ENCODE data around the gene OR4N2.
"Not testable (repeated sequence)": the region's sequence is repeated elsewhere in the genome, so short reads cannot be mapped to it uniquely, and the experiment has no call there.

OR4N2 gene

DNA sequence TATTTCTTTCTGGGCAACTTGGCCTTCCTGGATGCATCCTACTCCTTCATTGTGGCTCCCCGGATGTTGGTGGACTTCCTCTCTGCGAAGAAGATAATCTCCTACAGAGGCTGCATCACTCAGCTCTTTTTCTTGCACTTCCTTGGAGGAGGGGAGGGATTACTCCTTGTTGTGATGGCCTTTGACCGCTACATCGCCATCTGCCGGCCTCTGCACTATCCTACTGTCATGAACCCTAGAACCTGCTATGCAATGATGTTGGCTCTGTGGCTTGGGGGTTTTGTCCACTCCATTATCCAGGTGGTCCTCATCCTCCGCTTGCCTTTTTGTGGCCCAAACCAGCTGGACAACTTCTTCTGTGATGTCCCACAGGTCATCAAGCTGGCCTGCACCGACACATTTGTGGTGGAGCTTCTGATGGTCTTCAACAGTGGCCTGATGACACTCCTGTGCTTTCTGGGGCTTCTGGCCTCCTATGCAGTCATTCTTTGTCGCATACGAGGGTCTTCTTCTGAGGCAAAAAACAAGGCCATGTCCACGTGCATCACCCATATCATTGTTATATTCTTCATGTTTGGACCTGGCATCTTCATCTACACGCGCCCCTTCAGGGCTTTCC is 24.2 kb downstream of the OR4N2 start:
- DNase-seq (ENCODE audit: low read depth); H3K4me3 ChIP-seq (ENCODE audit: low read depth, low read length): not testable (repeated sequence)

DNA sequence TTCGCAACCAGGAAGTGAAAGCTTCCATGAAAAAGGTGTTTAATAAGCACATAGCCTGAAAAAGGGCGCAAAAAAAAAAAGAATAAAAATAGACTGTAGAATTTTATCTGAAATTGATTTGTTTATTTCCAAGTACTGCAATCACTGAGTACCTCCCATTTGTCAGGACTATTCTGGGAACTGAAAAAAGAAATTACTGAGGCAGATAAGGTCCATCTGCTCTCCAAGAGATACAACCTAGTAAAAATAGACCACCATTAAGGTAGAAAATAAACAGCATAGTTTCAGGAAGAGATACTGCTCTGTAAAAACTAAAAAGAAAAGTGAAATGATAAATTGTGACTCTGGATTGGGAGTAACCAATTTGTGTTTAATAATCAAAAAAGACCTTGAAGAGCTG is 24.7 kb downstream of the OR4N2 start:
- H3K4me3 ChIP-seq (ENCODE audit: low read depth, low read length), result no peak overlapping the region
- no peak for DNase-seq (ENCODE audit: low read depth)

DNA sequence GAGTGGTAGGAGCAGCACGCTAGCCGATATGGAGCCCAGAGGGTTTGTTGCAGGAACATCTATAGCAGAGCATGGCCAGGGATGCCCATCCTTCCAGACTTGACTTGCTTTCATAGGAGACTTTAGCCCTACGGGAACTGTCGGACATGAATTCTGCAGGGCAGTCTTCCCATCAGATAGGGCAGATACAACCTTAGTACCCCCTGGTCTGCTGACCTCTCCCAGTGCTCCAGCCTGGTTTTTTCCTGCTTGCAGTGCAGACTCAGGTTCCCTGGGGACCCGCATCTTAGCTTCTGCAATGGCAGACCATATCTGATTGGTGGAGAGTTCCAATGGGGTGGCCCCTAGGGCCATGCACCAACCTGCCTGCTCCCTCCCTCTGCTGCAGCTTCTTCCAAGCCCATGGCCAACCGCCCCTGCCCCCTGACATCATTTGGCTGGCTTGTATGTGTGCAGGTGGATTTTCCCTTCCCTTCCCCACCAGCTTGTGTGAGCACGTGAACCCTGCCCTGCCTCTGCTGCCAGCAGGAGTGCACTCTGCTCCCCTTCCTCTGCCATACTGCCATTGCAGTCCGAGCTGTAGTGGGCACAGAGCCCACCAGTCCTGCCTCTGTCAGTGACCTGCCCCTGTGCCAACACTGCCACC is 30.8 kb downstream of the OR4N2 start:
- DNase-seq (ENCODE audit: low read depth); H3K4me3 ChIP-seq (ENCODE audit: low read depth, low read length): not testable (repeated sequence)

DNA sequence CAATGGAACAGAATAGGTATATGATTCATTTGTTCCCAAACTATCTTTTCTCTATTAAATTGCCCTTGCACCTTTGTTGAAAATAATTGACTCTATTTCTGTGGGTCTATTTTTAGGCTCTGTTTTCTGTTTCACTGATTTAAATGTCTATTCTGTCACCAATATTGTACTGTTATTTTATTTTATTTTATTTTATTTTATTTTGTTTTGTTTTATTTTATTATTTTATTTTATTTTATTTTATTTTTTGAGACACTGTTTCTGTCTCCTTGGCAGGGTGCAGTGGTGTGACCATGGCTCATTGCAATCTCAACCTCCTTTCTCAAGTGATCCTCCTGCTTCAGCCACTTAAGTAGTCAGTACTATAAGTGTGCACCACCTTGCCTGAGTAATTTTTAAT is 34.9 kb downstream of the OR4N2 start:
- H3K4me3 ChIP-seq (ENCODE audit: low read depth, low read length), result no peak overlapping the region
- no peak for DNase-seq (ENCODE audit: low read depth)

DNA sequence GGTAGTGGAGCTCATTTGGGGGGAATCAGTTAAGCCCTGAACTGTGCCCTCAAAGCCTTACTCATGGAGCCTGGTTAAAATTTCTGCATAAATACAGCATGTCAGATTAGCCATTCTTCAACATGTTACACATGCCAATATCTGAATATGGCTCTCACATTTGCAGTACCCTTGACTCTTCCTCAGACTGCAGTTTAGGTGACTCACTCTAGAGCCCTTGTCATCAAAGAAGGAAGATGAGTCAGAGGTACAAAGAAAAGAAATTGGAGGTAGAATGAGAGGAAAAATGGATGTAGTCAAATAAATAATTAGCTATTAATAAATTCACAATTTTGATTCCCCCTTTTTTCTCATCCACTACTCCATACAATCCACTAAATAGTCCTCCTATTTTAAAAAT is 47.8 kb downstream of the OR4N2 start:
- H3K4me3 ChIP-seq (ENCODE audit: low read depth, low read length), result no peak overlapping the region
- DNase-seq (ENCODE audit: low read depth), result no peak

DNA sequence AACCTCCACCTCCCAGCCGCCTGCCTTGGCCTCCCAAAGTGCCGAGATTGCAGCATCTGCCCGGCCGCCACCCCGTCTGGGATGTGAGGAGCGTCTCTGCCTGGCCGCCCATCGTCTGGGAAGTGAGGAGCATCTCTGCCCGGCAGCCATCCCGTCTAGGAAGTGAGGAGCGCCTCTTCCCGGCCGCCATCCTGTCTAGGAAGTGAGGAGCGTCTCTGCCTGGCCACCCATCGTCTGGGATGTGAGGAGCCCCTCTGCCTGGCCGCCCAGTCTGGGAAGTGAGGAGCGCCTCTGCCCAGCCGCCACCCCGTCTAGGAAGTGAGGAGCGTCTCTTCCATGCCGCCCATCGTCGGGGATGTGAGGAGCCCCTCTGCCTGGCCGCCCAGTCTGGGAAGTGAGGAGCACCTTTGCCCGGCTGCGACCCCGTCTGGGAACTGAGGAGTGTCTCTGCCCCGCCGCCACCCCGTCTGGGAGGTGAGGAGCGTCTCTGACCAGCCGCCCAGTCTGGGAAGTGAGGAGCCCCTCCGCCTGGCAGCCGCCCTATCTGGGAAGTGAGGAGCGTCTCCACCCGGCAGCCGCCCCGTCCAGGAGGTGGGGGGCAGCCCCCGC is 62.6 kb downstream of the OR4N2 start:
- DNase-seq (ENCODE audit: low read depth); H3K4me3 ChIP-seq (ENCODE audit: low read depth, low read length): not testable (repeated sequence)

DNA sequence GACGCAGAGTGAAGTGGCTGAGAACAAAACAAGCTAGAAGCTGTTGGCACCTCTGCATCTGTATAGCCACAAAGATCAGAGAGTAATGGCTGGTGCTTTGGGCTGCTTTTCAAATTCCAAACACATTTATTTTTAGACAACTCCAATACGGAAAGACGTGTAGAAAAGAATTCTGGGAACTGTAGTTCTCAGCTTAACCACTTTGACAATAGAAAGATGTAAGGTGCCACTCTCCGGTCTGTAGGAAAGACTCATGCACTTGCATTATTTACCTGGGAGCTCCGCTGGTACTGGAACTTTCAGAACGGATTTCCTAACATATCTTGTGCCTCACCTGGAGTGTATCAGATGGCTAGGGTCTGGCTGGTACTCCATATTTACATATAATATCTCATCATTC is 69.6 kb downstream of the OR4N2 start:
- H3K4me3 ChIP-seq (ENCODE audit: low read depth, low read length), result no peak overlapping the region
- no peak for DNase-seq (ENCODE audit: low read depth)

DNA sequence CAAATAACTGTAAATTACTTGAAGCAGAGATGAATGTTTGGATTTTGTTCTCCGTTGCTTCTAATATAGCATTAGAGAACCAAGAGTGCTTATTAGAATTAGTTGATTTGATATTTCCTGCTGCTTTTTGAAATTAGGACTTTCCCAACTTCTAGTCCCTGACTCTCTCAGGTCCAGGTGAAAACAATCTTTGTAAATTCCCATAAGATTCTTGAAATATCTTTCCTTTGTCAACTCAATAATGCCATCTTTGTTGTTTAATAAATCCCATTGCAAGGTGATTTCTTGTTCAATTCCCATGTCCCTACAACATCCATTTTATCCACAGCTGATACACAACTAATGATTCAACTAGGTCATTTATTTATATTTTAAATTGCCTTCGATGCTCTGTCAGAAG is 71.3 kb downstream of the OR4N2 start, which contains the start of gene OR4K2:
Gene OR4K2 (plus strand): TSS at position 301 of the 400 bp plus-strand sequence. CDS start 1,126 bp downstream, outside the sequence.
- DNase-seq (ENCODE audit: low read depth), result no peak
- no peak within 1 kb of the TSS for H3K4me3 ChIP-seq (ENCODE audit: low read depth, low read length)

DNA sequence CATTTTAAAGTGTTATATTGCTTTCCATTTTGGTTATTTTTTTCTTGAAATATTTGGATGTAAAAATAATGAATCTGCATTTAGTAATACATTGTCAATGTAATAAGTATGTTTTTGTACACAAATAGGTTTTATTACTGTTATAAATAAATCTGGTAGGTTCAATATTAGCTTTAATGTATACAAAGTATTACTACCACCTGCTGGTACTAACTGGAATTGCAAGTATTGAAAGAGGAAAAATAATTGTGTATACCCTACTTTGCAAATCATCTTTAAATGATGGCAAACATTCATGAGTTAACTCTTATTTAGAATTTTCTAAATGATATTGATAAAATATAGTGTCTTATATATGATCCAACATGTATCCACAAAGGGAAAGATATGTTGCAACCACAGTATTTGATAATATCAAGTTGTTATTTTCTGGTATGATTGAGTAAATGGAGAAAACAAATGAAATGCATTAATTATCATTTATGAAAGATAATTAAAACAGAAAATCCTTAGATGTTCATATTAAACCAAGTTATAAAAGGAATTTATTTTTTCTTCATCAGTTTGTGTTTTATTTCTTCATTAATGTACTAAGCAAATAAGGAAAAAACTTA is 74.6 kb downstream of the OR4N2 start:
- DNase-seq (ENCODE audit: low read depth), result no peak
- no peak overlapping the region for H3K4me3 ChIP-seq (ENCODE audit: low read depth, low read length)

All from skeletal muscle cell (primary cell).